Measurements from ENCODE around the gene ANKRD23. TPM values are rescaled to one million over a fixed set of nuclear protein-coding genes. Genes with fewer than 3 reads are reported as not detected.

The ANKRD23 gene
- total and polyA plus RNA-seq, 2 of the 13 experiments (the other 11 are each of a cell fraction or from before 2014, with no cell fraction given) = 1.5 to 1.6 TPM

GRCh38 chr2:96819128-96819875 lies 24.5 kb downstream of the ANKRD23 start (continued):
- TF ChIP-seq ZHX2 (IDR thresholded peaks at IDR 0.05; ENCODE audit: low read depth) (peak; percentile 75), ZHX2 (CRISPR knock-in tag; IDR thresholded peaks at IDR 0.05; ENCODE audit: borderline replicate concordance) (no peak; the same call in 1 of the 2 replicates), MAFF (IDR thresholded peaks at IDR 0.05; ENCODE audit: low read depth, low read length) (0 out of 2 replicates have a peak, but pooled peaks have one; percentile 19), NFKBIZ (CRISPR knock-in tag; IDR thresholded peaks at IDR 0.05) (peak; percentile 85; the same call in 1 of the 2 replicates), ZNF703 (CRISPR knock-in tag; IDR thresholded peaks at IDR 0.05; ENCODE audit: borderline replicate concordance) (no peak), MED8 (CRISPR knock-in tag; IDR thresholded peaks at IDR 0.05; ENCODE audit: insufficient replicate concordance) (no peak), ZBTB2 (CRISPR knock-in tag; IDR thresholded peaks at IDR 0.05; ENCODE audit: low read depth) (no peak), MLLT10 (CRISPR knock-in tag; IDR thresholded peaks at IDR 0.05) (no peak), BRF2 (CRISPR knock-in tag; IDR thresholded peaks at IDR 0.05) (no peak), ZFP36L1 (CRISPR knock-in tag; IDR thresholded peaks at IDR 0.05) (0 out of 2 replicates have a peak, but pooled peaks have one; percentile 76), ZNF564 (CRISPR knock-in tag; IDR thresholded peaks at IDR 0.05) (no peak; the same call in 1 of the 2 replicates), NFIC (IDR thresholded peaks at IDR 0.05; ENCODE audit: low read length) (no peak), ZNF557 (CRISPR knock-in tag; IDR thresholded peaks at IDR 0.05) (peak; percentile 95)
- TF ChIP-seq, protein P1, sequence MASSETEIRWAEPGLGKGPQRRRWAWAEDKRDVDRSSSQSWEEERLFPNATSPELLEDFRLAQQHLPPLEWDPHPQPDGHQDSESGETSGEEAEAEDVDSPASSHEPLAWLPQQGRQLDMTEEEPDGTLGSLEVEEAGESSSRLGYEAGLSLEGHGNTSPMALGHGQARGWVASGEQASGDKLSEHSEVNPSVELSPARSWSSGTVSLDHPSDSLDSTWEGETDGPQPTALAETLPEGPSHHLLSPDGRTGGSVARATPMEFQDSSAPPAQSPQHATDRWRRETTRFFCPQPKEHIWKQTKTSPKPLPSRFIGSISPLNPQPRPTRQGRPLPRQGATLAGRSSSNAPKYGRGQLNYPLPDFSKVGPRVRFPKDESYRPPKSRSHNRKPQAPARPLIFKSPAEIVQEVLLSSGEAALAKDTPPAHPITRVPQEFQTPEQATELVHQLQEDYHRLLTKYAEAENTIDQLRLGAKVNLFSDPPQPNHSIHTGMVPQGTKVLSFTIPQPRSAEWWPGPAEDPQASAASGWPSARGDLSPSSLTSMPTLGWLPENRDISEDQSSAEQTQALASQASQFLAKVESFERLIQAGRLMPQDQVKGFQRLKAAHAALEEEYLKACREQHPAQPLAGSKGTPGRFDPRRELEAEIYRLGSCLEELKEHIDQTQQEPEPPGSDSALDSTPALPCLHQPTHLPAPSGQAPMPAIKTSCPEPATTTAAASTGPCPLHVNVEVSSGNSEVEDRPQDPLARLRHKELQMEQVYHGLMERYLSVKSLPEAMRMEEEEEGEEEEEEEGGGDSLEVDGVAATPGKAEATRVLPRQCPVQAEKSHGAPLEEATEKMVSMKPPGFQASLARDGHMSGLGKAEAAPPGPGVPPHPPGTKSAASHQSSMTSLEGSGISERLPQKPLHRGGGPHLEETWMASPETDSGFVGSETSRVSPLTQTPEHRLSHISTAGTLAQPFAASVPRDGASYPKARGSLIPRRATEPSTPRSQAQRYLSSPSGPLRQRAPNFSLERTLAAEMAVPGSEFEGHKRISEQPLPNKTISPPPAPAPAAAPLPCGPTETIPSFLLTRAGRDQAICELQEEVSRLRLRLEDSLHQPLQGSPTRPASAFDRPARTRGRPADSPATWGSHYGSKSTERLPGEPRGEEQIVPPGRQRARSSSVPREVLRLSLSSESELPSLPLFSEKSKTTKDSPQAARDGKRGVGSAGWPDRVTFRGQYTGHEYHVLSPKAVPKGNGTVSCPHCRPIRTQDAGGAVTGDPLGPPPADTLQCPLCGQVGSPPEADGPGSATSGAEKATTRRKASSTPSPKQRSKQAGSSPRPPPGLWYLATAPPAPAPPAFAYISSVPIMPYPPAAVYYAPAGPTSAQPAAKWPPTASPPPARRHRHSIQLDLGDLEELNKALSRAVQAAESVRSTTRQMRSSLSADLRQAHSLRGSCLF (CRISPR knock-in tag; IDR thresholded peaks at IDR 0.05; ENCODE audit: borderline replicate concordance) = no peak
- TF ChIP-seq, protein P2, sequence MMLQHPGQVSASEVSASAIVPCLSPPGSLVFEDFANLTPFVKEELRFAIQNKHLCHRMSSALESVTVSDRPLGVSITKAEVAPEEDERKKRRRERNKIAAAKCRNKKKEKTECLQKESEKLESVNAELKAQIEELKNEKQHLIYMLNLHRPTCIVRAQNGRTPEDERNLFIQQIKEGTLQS (CRISPR knock-in tag; IDR thresholded peaks at IDR 0.05) = peak; percentile 54; the same call in 1 of the 2 replicates

Measured in HepG2 (cell line).